GM12892 (cell line): ENCODE results near the gene ALOXE3.

ENCODE experiments used
- POLR2A ChIP-seq: IDR thresholded peaks from 2 replicates; pipeline ENCODE4 v1.6.1; 2011; ENCODE audit warnings: low read depth, low read length, control low read depth
- POLR2AphosphoS5 ChIP-seq: IDR thresholded peaks from 2 replicates; pipeline ENCODE4 v1.6.1; 2011; ENCODE audit warnings: low read depth, low read length, control low read depth

DNA sequence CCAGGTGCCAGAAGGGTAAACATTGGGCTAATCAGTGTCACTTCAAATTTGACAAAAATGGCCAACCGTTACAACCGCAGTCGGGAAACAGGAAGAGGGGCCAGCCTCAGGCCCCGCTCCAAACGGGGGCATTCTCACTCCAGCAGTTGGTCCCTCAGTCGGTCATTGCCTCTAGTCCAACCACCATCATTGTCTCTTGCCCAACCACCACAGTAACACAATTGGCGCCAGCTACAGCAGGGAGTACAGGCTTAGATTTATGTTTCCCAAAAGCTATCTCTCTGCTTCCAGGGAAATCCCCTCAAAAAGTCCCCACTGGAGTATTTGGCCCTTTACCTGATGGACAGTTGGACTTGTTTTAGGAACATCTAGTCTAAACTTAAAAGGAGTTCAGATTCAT is 59.2 kb downstream of the ALOXE3 start:
- TF ChIP-seq POLR2AphosphoS5 (no peak), POLR2A (no peak)
